ENCODE measurements around the gene GJB3. TPM values are rescaled to one million over a fixed set of nuclear protein-coding genes. Genes with fewer than 3 reads are reported as not detected.

Gene GJB3
- total and polyA plus RNA-seq, 2 of the 13 experiments (the other 11 are each of a cell fraction or from before 2014, with no cell fraction given) = not detected

GRCh38 chr1:34825455-34826091 is 44.6 kb downstream of the GJB3 start (continued):
- TF ChIP-seq AKNA (CRISPR knock-in tag; IDR thresholded peaks at IDR 0.05; ENCODE audit: borderline replicate concordance) (no peak), PLSCR1 (CRISPR knock-in tag; IDR thresholded peaks at IDR 0.05; ENCODE audit: borderline replicate concordance) (no peak), ZNF101 (CRISPR knock-in tag; IDR thresholded peaks at IDR 0.05; ENCODE audit: borderline replicate concordance, low read depth) (no peak), HDAC2 (CRISPR knock-in tag; IDR thresholded peaks at IDR 0.05) (peak; percentile 57; the same call in 1 of the 2 replicates), HNF1B (CRISPR knock-in tag; IDR thresholded peaks at IDR 0.05) (peak; percentile 66; the same call in 1 of the 2 replicates), PRPF4 (IDR thresholded peaks at IDR 0.05; ENCODE audit: low read depth, low read length, poor library complexity, severe bottlenecking) (no peak), ZNF121 (CRISPR knock-in tag; IDR thresholded peaks at IDR 0.05) (0 out of 2 replicates have a peak, but pooled peaks have one; percentile 18), ZNF30 (CRISPR knock-in tag; IDR thresholded peaks at IDR 0.05) (no peak), ZNF792 (CRISPR knock-in tag; IDR thresholded peaks at IDR 0.05) (no peak), CHD2 (IDR thresholded peaks at IDR 0.05; ENCODE audit: low read depth, low read length) (no peak), HNRNPUL1 (IDR thresholded peaks at IDR 0.05; ENCODE audit: low read depth, low read length) (no peak), RARG (CRISPR knock-in tag; IDR thresholded peaks at IDR 0.05; ENCODE audit: low read depth) (no peak), YEATS2 (CRISPR knock-in tag; IDR thresholded peaks at IDR 0.05; ENCODE audit: borderline replicate concordance) (no peak), ZFY (CRISPR knock-in tag; IDR thresholded peaks at IDR 0.05) (no peak; the same call in 1 of the 2 replicates), MAFK (conservative IDR thresholded peaks at IDR 0.05 in 1 of 2, IDR thresholded peaks at IDR 0.05 in 1 of 2; ENCODE audit: low read length in 2 of 2) (no peak), PRDM10 (CRISPR knock-in tag; IDR thresholded peaks at IDR 0.05; ENCODE audit: low read depth) (peak; percentile 20; the same call in 1 of the 2 replicates), POLR2G (IDR thresholded peaks at IDR 0.05; ENCODE audit: low read depth, low read length) (no peak), ZNF75D (CRISPR knock-in tag; IDR thresholded peaks at IDR 0.05; ENCODE audit: borderline replicate concordance) (no peak)
